HG02885 (cell line): ENCODE data around the gene ELF1.
"Not testable (repeated sequence)": the region's sequence is repeated elsewhere in the genome, so short reads cannot be mapped to it uniquely, and the experiment has no call there.

Source experiments
- ATAC-seq: cut with Tn5 transposase; IDR thresholded peaks from one replicate; pipeline ENCODE4 v1.9.1; 2021; ENCODE audit warnings: mild to moderate bottlenecking; ENCODE audit not compliant: unreplicated experiment, poor library complexity

The ELF1 gene

GRCh38 chr13:40984668-40985366 lies 34.3 kb downstream of the ELF1 start:
- ATAC-seq = peak; percentile 56

GRCh38 chr13:40983725-40984667 lies 35.1 kb downstream of the ELF1 start:
- ATAC-seq = no peak

DNA sequence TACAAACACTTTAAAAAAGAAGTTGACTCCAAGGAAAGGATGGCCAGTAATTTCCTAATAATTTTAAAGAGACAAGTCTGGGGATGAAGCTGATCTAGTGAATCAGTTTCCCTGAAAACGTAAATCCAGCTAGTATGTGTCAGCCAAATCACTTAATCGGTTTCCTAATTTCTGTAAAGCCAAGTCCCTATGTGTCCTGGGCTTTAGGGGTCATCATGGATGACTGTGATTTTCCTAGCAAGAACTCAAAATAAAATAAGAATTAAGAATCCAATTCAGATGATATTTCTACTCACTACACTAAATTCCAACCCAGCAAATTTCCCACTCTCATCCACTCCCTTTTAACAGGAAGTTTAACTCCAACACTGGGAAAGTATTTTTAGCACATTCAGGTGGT lies 35.9 kb downstream of the ELF1 start:
- ATAC-seq = no peak

- peak; percentile 62 for ATAC-seq
Measured at GRCh38 chr13:40982772-40983171, 36.3 kb downstream of the ELF1 start.

GRCh38 chr13:40981949-40982348 lies 37.2 kb downstream of the ELF1 start:
- ATAC-seq = no peak

DNA sequence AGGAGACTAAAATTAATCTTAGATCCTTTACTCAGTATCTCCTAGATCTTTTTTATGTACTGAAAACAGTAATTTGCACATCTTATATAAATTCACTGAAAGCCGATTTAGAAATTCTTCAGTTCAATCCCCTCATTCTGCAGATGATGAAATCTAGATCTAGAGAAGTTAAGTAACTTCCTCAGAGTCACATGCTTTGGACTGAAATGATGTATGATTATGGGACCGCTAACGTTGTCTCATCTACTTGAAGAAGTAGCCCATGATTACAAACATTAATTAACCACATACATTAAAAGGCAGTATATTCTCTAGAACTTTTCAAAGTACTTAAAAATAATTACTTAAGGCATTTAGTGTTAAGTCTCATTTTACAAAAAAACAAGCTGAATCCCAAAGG lies 37.8 kb downstream of the ELF1 start:
- ATAC-seq = no peak

- ATAC-seq = no peak
Measured at GRCh38 chr13:40980461-40980860, 38.7 kb downstream of the ELF1 start.

GRCh38 chr13:40979232-40979631 lies 39.9 kb downstream of the ELF1 start:
- ATAC-seq = no peak

DNA sequence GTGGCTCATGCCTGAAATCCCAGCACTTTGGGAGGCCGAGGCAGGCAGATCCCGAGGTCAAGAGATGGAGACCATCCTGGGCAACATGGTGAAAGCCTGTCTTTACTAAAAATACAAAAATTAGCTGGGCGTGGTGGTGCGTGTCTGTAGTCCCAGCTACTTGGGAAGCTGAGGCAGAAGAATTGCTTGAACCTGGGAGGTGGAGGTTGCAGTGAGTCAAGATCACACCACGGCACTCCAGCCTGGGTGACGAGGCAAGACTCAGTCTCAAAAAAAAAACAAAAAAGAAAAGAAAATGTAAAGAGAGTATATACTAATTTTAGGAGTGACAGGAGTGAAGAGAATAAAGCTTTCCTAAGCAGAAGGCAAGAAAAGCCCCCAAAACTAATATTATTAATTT lies 41.0 kb downstream of the ELF1 start:
- not testable (repeated sequence) for ATAC-seq

GRCh38 chr13:40975441-40975840 lies 43.7 kb downstream of the ELF1 start:
- ATAC-seq = no peak

GRCh38 chr13:40974460-40975407 lies 44.4 kb downstream of the ELF1 start:
- peak; percentile 83 for ATAC-seq

DNA sequence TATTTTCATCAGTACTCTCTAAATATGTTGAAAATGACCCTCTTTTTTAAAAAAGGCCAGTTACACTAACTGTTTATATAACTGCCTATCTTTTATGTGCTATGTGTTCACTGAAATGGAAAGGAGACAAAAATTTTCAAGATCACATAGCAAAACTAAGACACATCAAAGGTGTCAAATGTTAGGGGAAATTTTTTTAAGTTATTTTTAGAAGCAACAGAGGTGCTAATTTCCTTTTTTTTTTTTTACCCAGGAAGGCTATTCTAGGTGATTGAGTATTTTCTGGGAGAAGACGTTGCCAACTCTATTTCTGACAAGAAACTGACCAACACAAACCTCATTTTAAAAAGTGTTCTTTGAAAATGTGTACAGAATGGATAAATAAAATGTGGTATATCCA lies 45.7 kb downstream of the ELF1 start:
- no peak for ATAC-seq

GRCh38 chr13:40971321-40971720 lies 47.8 kb downstream of the ELF1 start:
- no peak for ATAC-seq

DNA sequence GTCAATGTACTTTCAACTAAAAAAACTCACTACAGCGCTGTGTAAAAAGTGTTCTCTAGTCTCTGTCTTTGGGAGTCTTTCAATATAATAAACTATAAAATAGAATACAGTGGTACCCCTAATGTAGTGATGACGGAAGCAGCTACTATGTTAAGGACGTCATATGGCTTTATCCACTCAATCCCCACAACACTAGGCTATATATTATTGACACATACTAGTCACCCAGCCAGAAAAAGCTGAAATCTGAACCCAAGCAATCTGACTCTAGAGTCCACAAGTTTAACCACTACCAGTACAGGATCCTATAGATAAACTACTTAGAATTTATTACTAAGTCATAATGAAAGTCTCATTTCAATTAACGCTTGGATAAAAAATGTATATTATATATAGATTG lies 48.3 kb downstream of the ELF1 start:
- ATAC-seq = no peak

DNA sequence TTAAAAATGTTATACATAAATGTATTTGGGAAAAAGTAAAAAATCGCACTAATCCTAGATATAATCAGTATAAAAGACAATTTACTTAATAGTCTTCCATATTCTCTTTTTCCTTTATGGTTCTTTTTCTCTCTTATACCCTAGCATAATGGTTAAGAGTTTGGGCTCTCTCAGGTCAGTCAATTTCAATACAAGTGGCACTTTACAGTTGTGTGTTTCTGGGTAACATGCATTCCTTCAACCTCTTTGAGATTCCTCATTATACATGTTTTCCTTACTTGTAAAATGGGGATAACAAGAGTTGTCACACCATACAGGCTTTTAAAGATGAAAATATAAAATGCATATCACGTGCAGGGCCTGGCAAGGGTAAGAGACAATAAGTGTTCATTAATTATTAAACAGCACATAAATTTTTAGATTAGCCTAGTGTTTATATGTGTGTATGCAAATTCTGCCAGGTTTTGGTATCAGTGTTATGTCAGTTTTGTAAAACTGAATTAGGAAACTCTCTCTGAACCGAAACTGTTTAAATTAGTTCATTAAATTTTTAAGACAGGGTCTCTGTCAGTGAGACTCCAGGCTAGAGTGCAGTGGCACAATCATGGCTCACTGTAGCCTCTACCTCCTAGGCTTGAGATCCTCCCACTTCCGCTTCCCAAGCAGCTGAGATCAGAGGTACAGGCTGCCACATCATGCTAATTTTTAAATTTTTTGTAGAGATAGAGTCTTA lies 49.8 kb downstream of the ELF1 start:
- peak; percentile 57 for ATAC-seq

GRCh38 chr13:40968416-40969000 lies 50.6 kb downstream of the ELF1 start:
- no peak for ATAC-seq

DNA sequence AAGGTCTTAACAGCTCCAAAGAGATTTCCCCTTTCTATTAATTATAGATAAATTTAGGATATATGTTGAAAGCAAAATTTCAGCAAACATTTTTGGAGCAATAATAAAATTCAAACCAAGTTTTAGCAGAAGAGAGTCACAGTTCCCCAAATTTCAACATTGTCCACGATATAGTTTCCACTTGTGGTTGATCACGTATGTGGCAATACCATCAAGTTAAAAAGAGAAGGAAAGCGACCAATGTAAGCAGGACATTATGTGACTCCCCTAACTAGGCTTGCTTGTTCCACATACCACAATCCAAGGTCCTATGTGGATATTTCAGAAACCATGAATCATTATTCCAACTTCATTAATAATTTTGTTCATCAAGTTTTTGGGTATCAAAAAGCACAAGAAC lies 52.8 kb downstream of the ELF1 start:
- no peak for ATAC-seq

GRCh38 chr13:40963927-40964326 lies 55.2 kb downstream of the ELF1 start:
- no peak for ATAC-seq

DNA sequence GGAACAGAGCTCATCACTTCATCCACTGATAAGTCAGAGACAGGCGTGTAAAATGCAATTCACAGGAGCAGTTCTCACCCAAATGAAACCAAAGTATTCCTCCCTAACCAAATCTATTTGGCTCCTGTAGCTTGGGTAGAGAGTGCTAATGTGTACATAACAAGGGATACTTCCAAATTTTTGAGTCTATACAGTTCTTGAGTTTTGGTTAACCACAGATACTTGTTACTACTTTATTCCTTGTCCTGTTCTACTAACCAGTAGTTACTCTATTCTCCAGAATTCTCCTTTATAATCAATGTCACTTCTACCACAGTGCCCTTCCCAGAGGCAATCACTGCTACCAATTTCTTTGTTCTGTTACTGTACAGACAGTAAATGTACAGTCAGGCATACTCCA lies 57.3 kb downstream of the ELF1 start:
- ATAC-seq = no peak
